H1 (cell line): ENCODE measurements around the gene UBE3B. TPM values are rescaled to one million over a fixed set of nuclear protein-coding genes. Genes with fewer than 3 reads are reported as not detected.

Experiments used
- CBX8 ChIP-seq: fragments of 300-800, 300-1000 bp; sonication (generic); IDR thresholded peaks from 2 replicates; pipeline ENCODE4 v1.7.1; 2016; ENCODE audit warnings: low read depth, low read length, borderline replicate concordance
- CEBPB ChIP-seq: IDR thresholded peaks from 2 replicates; pipeline ENCODE4 v1.6.1; 2012; ENCODE audit warnings: low read depth, low read length
- POU5F1 ChIP-seq: IDR thresholded peaks from 2 replicates; pipeline ENCODE4 v1.6.1; 2011; ENCODE audit warnings: low read depth, mild to moderate bottlenecking, low read length, moderate library complexity
- RFX5 ChIP-seq: IDR thresholded peaks from 2 replicates; pipeline ENCODE4 v1.6.1; 2011; ENCODE audit warnings: low read depth, low read length, improper control_type of control experiment, borderline replicate concordance
- RNF2 ChIP-seq: fragments of 200-900, 300-1000 bp; sonication (generic); IDR thresholded peaks from 2 replicates; pipeline ENCODE4 v1.7.1; 2016; ENCODE audit warnings: borderline replicate concordance, low read depth, mild to moderate bottlenecking, antibody characterized with exemption, low read length; ENCODE audit not compliant: poor library complexity, severe bottlenecking; ENCODE audit errors: missing control alignments
- TAF7 ChIP-seq: optimal IDR thresholded peaks from 2 replicates; pipeline ENCODE3; 2011; ENCODE audit warnings: low read depth, mild to moderate bottlenecking, inconsistent platforms, low read length, moderate library complexity, borderline replicate concordance
- polyA plus RNA-seq, 7 experiments: library from polyadenylated mRNA; depleted of rRNA in 3 of 7; stranded (reverse) in 5 of 7; unstranded in 2 of 7; fragments of >200 nt in 5 of 7; fragments of 200-250 nt in 2 of 7; gene quantifications; 1 replicate in 5 of 7; 2 replicates in 1 of 7; 4 replicates in 1 of 7; pipeline versions ENCODE4 v1.2.1 to v1.2.3, GENCODE V29; 2011 to 2013; ENCODE audit warnings: missing spikeins in 2 of 7, mixed read lengths in 2 of 7
- total RNA-seq: library from RNA; stranded (reverse); fragmentation: NEBNext Ultra II Directional; extraction: Animal tissue kit (Norgen Biotek cat#: 25700); gene quantifications from 2 replicates; pipeline ENCODE4 v1.2.1, GENCODE V29; 2021

Gene UBE3B
- total and polyA plus RNA-seq, 2 of the 8 experiments (the other 6 are each of a cell fraction or from before 2014, with no cell fraction given): 14.0 to 21.1 TPM

DNA sequence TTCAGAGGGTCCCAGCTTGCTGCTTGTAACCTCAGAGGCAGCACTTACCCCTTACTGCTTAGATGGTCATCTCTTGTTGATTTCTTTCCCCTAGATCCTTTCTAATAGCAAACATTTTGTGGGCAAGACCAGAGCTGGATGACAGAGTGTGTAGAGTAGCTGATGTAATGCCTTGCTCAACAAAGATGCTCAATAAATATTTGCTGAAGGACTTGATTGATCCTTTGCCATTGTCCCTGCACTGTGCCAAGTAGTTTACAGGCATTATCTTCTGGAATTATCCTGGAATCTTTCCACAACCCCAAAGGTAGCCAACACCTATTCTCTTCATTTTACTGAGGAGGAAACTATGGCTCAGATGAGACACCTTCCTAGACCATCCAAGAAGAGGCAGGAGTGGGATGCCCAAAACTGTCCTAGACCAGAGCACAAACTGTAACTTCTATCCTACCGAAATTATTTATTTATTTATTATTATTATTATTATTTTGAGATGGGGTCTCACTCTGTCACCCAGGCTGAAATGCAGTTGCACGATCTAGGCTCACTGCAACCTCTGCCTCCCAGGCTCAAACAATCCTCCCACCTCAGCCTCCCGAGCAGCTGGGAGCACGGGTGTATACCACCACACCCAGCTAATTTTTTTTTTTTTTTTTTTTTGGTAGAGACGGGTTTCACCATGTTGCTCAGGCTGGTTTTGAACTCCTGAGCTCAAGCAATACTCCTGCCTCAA, 94.5 kb downstream of the UBE3B start (continued):
- TF ChIP-seq TAF7 (no peak), RFX5 (no peak), POU5F1 (no peak), CBX8 (no peak), CEBPB (no peak), RNF2 (no peak)
- TF ChIP-seq, all 59 proteins: peak for 0
